Measurements from ENCODE around the gene STIM1.

DNA sequence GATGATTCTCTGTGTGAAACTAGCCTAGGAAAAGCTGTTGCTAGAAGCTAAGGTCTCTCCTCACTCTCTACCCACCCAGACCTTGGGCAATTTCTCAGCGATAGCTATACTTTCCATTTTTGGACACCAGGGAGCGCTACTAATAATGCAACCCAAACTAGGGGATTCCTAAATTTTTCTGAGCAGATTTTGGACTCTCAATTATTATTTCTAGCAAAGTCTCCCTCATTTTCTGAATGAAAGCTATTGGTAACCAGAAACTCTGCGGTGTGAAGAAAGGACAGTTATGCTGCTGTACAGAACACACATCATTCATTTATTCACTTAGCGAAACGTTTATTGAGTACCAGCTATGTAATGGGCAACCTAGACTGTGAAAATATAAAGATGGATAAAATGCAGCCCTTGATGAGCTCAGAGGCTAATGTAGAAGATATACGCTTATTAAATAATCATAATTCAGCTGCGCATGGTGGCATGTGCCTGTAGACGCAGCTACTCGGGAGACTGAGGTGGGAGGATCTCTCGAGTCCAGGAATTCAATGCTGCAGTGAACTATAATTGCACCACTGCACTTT is 6.1 kb upstream of the STIM1 start:
- TF ChIP-seq ZNF565 (CRISPR knock-in tag; conservative IDR thresholded peaks at IDR 0.05; ENCODE audit: low read depth) (no peak), ESRRG (CRISPR knock-in tag; IDR thresholded peaks at IDR 0.05) (no peak)

Data from SK-N-SH treated with all-trans-retinoic acid at 6 μM for 48 hours (cell line).